K562 (cell line): ENCODE measurements around the gene BNIP5. TPM values are rescaled to one million over a fixed set of nuclear protein-coding genes. Genes with fewer than 3 reads are reported as not detected.

Experiments used
- CHD2 ChIP-seq: IDR thresholded peaks from 2 replicates; pipeline ENCODE4 v1.6.1; 2011; ENCODE audit warnings: low read depth, low read length
- CSDE1 ChIP-seq, 2 experiments: fragments of 450-650 bp; IDR thresholded peaks; 2 replicates each; pipeline ENCODE4 v1.6.1; 2016; ENCODE audit warnings: mild to moderate bottlenecking in 1 of 2
- KAT2B ChIP-seq: IDR thresholded peaks from one replicate; pipeline ENCODE4 v1.6.1; 2012; ENCODE audit warnings: low read depth, mild to moderate bottlenecking, control low read depth, inconsistent platforms, low read length, moderate library complexity
- KAT8 ChIP-seq: fragments of 450-650 bp; IDR thresholded peaks from 2 replicates; pipeline ENCODE4 v1.6.1; 2016; ENCODE audit warnings: low read depth, mild to moderate bottlenecking
- LEF1 ChIP-seq: fragments of 450-650 bp; IDR thresholded peaks from 2 replicates; pipeline ENCODE4 v1.6.1; 2016; ENCODE audit warnings: mild to moderate bottlenecking
- MEIS2 ChIP-seq: fragments of 450-650 bp; IDR thresholded peaks from 2 replicates; pipeline ENCODE4 v1.6.1; 2014; ENCODE audit warnings: mild to moderate bottlenecking; ENCODE audit not compliant: partially characterized antibody
- NCOA4 ChIP-seq: fragments of 450-650 bp; IDR thresholded peaks from 2 replicates; pipeline ENCODE4 v1.6.1; 2018; ENCODE audit warnings: mild to moderate bottlenecking; ENCODE audit not compliant: partially characterized antibody
- NFIC ChIP-seq: fragments of 450-650 bp; IDR thresholded peaks from 2 replicates; pipeline ENCODE4 v1.6.1; 2017; ENCODE audit warnings: mild to moderate bottlenecking, inconsistent platforms
- ZNF184 ChIP-seq: sonication (generic); formaldehyde crosslinking; IDR thresholded peaks from 2 replicates; pipeline ENCODE4 v1.5.0; 2020; ENCODE audit warnings: missing genetic modification reagents
- ZNF561 ChIP-seq: fragments of 450-650 bp; formaldehyde crosslinking; conservative IDR thresholded peaks from 2 replicates; pipeline ENCODE4 v1.4.0; 2020; ENCODE audit warnings: mild to moderate bottlenecking, moderate library complexity
- polyA plus RNA-seq, 8 experiments: library from polyadenylated mRNA; depleted of rRNA in 4 of 8; stranded (reverse) in 5 of 8; unstranded in 3 of 8; fragments of >200 nt; fragmentation: Nextera tagmentation in 2 of 8; fragmentation: Illumina TruSeq in 1 of 8; extraction: Ambion mirVana in 2 of 8; extraction: Trizol in 1 of 8; gene quantifications; 2 replicates each; pipeline versions ENCODE4 v1.2.1 to v1.2.3, GENCODE V29; 2011 to 2014; ENCODE audit warnings: inconsistent platforms in 1 of 8, missing spikeins in 1 of 8
- total RNA-seq, 7 experiments: library from RNA; depleted of rRNA in 6 of 7; stranded (reverse); fragments of >200 nt in 6 of 7; fragmentation: Illumina TruSeq in 2 of 7; extraction: Trizol in 2 of 7; gene quantifications; 2 replicates each; pipeline versions ENCODE4 v1.2.1 to v1.2.3, GENCODE V29; 2011 to 2021; ENCODE audit warnings: low replicate concordance in 1 of 7
- TF ChIP-seq, protein P1 (sequence below): IDR thresholded peaks from 2 replicates; pipeline ENCODE4 v1.6.1; 2011; ENCODE audit warnings: borderline replicate concordance, low read depth, mild to moderate bottlenecking, moderate library complexity, low read length; ENCODE audit not compliant: insufficient read depth, poor library complexity, severe bottlenecking
- TF ChIP-seq, protein P2 (sequence below): fragments of 250-450 bp; sonication (Bioruptor Pico); IDR thresholded peaks from 2 replicates; pipeline ENCODE4 v1.6.1; 2021; ENCODE audit warnings: mild to moderate bottlenecking
- TF ChIP-seq, protein P3 (sequence below): fragments of 250-450 bp; sonication (Bioruptor Pico); IDR thresholded peaks from 2 replicates; pipeline ENCODE4 v1.5.1; 2021; ENCODE audit warnings: mild to moderate bottlenecking
- TF ChIP-seq, protein P4 (sequence below): fragments of 450-650 bp; IDR thresholded peaks from 2 replicates; pipeline ENCODE4 v1.6.1; 2017; ENCODE audit warnings: antibody characterized with exemption
- TF ChIP-seq, protein P5 (sequence below): fragments of 250-450 bp; sonication (Bioruptor Pico); IDR thresholded peaks from 2 replicates; pipeline ENCODE4 v1.5.0; 2021; ENCODE audit warnings: mild to moderate bottlenecking, moderate library complexity
- TF ChIP-seq, protein P6 (sequence below): sonication (generic); formaldehyde crosslinking; IDR thresholded peaks from 2 replicates; pipeline ENCODE4 v1.8.1; 2023; ENCODE audit warnings: mild to moderate bottlenecking, missing genetic modification reagents

BNIP5 gene
- total and polyA plus RNA-seq, 9 of the 15 experiments (the other 6 are each of a cell fraction or from before 2014, with no cell fraction given), result not detected

DNA sequence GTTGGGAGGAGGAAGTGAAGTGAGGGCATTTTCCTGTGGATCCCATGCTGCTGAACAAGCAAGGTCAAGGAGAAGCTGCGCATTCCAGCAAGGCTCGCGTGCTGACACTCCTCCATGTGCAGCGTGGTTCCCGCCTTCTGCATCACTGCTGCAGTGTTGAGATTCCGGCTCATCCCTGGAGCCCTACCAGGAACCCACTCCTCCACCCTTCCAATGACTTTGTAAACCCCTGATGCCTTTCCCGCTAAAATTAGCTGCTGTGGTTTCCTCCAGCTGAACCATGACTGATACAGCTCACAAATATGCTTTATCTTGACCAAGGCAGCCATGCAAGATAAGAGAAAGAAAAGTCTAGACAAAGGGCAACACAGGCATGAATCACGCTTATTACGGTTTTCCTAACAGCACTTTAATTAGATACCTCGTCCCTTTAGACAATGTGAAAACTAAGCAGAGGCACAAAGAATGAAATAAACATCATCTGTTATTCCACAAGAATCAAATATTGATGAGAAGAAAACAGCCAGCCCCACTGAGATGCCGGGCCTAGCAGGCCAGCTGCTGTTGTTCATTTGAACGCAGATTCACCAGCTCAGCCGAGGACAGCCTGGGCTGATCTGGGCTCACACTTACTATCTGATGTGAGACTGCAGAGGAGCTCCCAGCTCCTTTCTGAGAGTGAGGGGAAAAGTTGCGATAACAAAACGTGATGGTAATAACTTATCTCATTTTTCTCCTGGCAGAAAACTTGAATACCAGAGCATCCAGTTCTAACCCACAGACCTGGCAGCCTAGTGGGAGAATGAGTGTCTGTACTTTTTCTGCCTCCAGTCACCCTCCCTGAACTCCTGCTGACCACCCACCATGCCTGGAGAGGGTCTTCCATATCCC is 14.2 kb upstream of the BNIP5 start (continued):
- TF ChIP-seq, protein P1, sequence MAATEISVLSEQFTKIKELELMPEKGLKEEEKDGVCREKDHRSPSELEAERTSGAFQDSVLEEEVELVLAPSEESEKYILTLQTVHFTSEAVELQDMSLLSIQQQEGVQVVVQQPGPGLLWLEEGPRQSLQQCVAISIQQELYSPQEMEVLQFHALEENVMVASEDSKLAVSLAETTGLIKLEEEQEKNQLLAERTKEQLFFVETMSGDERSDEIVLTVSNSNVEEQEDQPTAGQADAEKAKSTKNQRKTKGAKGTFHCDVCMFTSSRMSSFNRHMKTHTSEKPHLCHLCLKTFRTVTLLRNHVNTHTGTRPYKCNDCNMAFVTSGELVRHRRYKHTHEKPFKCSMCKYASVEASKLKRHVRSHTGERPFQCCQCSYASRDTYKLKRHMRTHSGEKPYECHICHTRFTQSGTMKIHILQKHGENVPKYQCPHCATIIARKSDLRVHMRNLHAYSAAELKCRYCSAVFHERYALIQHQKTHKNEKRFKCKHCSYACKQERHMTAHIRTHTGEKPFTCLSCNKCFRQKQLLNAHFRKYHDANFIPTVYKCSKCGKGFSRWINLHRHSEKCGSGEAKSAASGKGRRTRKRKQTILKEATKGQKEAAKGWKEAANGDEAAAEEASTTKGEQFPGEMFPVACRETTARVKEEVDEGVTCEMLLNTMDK, result no peak
- TF ChIP-seq LEF1 (peak; percentile 80; the same call in 1 of the 2 replicates), NFIC (peak; percentile 83), CHD2 (no peak), ZNF561 (CRISPR knock-in tag) (no peak), CSDE1 (IDR thresholded peaks at IDR 0.05) (no peak), MEIS2 (peak; percentile 65), KAT8 (no peak), ZNF184 (CRISPR knock-in tag) (no peak), KAT2B (no peak), NCOA4 (no peak)
- TF ChIP-seq, protein P2, sequence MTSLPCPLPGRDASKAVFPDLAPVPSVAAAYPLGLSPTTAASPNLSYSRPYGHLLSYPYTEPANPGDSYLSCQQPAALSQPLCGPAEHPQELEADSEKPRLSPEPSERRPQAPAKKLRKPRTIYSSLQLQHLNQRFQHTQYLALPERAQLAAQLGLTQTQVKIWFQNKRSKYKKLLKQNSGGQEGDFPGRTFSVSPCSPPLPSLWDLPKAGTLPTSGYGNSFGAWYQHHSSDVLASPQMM (CRISPR knock-in tag), result no peak
- TF ChIP-seq, protein P3, sequence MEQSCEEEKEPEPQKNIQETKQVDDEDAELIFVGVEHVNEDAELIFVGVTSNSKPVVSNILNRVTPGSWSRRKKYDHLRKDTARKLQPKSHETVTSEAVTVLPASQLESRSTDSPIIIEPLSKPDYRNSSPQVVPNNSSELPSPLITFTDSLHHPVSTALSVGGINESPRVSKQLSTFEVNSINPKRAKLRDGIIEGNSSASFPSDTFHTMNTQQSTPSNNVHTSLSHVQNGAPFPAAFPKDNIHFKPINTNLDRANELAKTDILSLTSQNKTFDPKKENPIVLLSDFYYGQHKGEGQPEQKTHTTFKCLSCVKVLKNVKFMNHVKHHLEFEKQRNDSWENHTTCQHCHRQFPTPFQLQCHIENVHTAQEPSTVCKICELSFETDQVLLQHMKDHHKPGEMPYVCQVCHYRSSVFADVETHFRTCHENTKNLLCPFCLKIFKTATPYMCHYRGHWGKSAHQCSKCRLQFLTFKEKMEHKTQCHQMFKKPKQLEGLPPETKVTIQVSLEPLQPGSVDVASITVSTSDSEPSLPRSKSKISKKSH (CRISPR knock-in tag), result no peak
- TF ChIP-seq, protein P4, sequence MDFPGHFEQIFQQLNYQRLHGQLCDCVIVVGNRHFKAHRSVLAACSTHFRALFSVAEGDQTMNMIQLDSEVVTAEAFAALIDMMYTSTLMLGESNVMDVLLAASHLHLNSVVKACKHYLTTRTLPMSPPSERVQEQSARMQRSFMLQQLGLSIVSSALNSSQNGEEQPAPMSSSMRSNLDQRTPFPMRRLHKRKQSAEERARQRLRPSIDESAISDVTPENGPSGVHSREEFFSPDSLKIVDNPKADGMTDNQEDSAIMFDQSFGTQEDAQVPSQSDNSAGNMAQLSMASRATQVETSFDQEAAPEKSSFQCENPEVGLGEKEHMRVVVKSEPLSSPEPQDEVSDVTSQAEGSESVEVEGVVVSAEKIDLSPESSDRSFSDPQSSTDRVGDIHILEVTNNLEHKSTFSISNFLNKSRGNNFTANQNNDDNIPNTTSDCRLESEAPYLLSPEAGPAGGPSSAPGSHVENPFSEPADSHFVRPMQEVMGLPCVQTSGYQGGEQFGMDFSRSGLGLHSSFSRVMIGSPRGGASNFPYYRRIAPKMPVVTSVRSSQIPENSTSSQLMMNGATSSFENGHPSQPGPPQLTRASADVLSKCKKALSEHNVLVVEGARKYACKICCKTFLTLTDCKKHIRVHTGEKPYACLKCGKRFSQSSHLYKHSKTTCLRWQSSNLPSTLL, result no peak
- TF ChIP-seq, protein P5, sequence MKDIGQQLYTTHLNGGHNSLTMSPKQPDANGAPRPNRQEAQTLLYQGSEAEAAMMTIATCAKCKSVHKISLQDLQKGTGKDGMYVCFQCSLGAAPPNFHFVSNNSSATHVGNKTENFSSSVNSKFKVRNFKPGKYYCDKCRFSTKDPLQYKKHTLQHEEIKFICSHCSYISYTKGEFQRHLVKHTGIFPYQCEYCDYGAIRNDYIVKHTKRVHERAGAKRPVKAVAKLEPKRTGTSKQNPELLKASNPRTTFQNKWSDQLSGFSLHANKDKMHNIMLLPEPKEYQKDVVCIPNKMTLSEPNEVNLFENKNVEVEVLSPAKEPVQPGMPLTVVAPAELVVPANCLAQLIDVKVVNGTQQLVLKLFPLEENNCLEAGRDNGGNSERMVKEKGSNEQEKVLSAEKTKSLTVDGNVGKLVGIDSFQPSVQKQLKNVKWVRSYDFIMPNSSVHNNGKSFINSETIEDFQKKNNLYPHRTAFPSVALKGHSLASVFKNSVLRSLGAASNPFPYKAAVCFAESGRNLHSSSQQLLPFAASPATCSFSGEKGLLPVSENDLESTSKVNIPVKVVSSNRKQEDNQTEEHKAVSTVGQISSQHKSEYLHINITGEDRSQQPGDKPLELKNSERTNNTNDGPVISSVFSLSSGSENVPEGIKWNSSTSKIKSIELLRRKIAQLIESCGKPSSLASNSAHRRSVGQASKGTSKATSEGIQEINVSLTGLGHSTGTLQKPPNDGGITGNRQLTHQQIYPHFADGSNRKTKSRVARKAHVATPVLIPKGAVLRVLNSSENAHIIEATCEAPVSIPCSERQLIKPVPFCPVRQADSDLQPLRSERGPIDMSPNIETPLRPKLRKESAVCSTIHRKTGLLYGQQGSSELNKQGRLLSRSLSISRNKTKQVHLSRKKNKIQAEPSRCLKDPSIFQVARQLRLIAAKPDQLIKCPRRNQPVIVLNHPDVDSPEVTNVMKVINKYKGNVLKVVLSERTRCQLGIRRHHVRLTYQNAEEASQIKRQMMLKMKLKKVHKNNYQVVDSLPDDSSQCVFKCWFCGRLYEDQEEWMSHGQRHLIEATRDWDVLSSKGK (CRISPR knock-in tag), result no peak
- TF ChIP-seq, protein P6, sequence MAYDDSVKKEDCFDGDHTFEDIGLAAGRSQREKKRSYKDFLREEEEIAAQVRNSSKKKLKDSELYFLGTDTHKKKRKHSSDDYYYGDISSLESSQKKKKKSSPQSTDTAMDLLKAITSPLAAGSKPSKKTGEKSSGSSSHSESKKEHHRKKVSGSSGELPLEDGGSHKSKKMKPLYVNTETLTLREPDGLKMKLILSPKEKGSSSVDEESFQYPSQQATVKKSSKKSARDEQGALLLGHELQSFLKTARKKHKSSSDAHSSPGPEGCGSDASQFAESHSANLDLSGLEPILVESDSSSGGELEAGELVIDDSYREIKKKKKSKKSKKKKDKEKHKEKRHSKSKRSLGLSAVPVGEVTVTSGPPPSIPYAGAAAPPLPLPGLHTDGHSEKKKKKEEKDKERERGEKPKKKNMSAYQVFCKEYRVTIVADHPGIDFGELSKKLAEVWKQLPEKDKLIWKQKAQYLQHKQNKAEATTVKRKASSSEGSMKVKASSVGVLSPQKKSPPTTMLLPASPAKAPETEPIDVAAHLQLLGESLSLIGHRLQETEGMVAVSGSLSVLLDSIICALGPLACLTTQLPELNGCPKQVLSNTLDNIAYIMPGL (CRISPR knock-in tag), result no peak
